Activated CD4-positive, alpha-beta T cell treated with anti-CD3 and anti-CD28 coated beads for 1 hour (primary cell): ENCODE data around the gene SAMD9.
"Not testable (repeated sequence)": the region's sequence is repeated elsewhere in the genome, so short reads cannot be mapped to it uniquely, and the experiment has no call there.

ENCODE experiments used
- DNase-seq: peaks from one replicate; pipeline ENCODE4 v3.0.0-alpha.2; 2020

SAMD9 gene

DNA sequence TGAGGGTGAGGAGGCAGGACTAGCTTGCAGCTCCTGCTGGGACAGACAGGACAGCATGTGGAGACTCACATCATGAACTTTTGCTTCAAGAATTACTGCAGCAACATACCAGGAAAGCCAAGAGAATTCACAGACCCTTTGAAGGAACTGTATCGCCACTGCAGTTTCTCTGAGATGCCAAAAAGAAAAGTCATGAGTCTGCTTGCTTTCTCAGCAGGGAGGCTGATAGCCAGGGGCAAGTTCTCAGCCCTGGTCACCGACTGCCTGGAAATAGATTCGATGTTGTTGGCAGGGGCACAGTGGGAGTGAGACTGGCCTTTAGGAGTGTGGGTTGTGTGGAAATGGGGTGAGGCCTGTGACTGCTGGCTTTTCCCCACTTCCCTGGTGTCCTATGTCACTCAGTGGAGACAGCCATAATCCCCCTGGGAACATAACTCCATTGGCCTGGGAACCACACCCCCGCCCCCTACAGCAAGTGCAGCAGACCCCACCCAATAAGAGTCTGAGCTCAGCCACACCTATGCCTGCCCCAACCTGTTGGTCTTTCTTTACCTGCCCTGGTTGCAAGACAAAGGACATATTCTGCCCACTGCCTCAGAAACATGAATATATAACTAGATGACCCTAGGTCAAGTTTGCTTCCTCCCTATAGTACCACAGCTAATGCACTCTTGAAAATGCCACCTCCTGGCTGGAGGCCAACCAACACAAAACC is 1.6 kb upstream of the SAMD9 start:
- DNase-seq: no peak

- no peak for DNase-seq
Observed at GRCh38 chr7:93117327-93117726, 452 bp downstream of the SAMD9 start.

DNA sequence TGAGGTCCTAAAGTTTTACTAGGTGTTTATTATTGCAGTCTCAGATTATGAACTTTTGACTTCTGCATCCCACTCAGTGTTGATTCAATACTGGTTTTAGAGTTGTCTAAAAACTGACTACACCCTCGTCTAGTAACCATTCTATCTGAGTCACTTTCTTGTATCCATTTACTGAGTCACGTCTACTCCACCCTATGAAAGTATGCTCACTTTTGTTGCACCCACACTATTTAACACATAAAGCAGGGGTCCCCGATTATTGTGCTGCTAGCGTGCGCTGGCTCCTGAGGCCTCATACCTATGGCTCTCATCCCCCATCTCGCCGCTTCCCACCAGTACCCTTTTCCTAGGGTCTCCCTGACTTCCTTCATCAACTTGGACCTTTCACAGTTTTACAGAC is 2.0 kb downstream of the SAMD9 start:
- no peak for DNase-seq

DNA sequence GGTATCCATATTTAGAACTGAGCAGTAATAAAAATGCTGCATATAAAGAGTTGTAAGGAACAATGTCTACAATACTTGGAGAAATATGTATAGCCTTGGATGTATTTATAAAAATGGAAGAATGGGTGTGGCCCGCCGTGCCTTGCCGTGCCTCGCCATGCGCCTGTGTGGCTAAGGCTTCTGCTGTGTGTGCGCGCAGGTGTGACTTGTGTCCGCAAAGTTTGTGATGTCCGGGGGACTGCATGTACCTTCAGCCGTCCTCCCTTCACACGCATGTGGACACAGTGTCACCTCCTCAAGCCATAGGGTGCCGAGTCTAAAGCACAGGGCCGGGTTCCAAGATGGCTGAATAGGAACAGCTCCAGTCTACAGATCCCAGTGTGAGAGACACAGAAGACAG is 9.8 kb downstream of the SAMD9 start:
- no peak for DNase-seq

DNA sequence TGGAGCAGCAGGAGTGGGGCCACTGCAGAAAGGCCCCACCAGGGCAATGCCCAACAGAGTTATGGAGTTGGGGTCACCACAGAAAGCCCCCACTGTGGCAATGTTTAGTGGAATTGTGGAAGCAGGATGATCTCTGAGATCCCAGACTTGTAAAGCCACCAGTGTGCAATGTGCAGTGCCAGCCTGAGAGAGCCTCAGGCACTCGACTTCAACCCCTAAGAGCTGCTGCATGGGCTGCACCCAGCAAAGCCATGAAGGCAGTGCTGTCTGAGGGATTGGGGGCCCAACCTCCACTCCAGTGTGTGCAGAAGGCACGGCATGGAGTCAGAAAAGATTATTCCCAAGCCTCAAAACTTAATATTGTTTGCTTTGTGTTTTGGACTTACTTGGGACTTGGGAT is 20.4 kb downstream of the SAMD9 start:
- DNase-seq: no peak

DNA sequence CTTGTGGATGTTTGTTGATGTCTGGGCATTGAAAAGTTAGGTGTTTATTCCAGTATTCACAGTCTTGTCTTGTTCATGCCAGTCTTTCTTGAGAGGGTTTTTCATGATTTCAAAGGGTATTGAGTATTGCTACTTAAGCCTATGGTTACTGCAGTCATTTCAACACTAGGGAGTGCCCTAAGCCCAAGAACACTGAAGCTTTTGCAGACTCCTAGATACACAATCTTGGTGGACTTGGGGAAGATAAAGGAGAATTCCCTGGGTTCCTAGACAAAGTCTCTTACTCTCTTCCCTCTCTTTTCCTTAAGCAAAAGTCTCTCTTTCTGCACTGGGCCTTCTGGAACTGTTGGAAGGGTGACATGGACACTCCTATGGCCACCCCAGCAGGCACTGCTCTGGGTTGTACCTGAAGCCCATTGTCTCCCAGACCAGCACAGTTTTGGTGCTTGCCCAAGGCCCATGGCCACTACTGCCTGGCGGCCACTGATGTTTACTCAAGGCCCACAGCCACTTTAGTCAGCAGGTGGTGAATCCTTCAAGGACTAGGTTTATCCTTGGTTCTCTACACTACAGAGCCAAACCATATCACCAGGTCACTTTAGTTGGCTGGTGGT is 24.9 kb downstream of the SAMD9 start:
- DNase-seq: no peak

- not testable (repeated sequence) for DNase-seq
Observed at GRCh38 chr7:93073357-93073756, 44.4 kb downstream of the SAMD9 start.

DNA sequence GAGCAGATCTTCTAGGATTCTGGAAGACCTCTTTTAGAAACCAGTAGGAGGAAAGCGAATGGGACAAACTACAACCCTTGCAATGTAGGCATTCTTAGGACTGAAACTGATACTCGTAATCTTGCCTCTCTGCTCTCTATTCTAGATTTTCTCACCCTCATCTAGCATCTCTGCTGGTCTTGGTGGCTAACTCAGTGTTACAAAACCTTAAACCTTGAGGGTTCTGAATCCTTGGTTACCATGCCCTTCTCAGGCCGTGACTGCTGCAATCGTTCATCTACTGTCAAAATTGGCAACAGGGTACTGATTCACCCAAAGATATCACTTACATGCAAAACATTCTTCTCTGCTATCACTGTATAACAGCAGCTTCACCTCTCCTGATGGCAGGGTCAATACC is 55.2 kb downstream of the SAMD9 start:
- DNase-seq: no peak

DNA sequence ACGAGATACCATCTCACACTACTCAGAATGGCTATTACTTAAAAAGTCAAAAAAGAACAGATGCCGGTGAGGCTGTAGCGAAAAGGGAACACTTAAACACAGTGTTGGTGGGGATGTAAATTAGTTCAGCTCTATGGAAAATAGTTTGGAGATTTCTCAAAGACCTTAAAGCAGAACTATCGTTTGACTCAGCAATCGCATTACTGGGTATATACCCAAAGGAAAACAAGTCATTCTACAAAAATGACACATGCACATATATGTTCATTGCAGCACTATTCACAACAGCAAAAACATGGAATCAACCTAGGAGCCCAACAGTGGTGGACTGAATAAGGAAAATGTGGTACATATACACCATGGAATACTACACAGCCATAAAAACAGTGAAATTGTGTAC is 56.9 kb downstream of the SAMD9 start:
- DNase-seq: no peak

- no peak for DNase-seq
Observed at GRCh38 chr7:93060025-93060424, 57.8 kb downstream of the SAMD9 start.

DNA sequence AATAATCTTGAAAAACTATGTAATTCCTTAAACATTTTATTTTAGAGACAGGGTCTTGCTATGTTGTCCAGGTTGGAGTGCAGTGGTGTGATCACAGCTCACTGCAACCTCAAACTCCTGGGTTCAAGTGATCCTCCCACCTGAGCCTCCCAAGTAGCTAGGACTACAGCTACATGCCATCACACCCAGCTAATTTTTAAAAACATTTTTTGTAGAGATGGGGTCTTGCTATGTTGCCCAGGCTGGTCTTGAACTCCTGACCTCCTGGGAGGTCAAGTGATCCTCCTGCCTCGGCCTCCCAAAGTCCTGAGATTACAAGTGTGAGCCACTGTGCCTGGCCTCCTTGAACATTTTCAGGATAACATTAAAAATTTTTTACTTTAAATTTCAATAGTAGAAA is 61.2 kb downstream of the SAMD9 start:
- not testable (repeated sequence) for DNase-seq

GRCh38 chr7:93055543-93056107 is 62.2 kb downstream of the SAMD9 start:
- DNase-seq: no peak

- no peak for DNase-seq
Observed at GRCh38 chr7:93054975-93055374, 62.8 kb downstream of the SAMD9 start.

GRCh38 chr7:93053949-93054943 is 63.5 kb downstream of the SAMD9 start:
- no peak for DNase-seq

DNA sequence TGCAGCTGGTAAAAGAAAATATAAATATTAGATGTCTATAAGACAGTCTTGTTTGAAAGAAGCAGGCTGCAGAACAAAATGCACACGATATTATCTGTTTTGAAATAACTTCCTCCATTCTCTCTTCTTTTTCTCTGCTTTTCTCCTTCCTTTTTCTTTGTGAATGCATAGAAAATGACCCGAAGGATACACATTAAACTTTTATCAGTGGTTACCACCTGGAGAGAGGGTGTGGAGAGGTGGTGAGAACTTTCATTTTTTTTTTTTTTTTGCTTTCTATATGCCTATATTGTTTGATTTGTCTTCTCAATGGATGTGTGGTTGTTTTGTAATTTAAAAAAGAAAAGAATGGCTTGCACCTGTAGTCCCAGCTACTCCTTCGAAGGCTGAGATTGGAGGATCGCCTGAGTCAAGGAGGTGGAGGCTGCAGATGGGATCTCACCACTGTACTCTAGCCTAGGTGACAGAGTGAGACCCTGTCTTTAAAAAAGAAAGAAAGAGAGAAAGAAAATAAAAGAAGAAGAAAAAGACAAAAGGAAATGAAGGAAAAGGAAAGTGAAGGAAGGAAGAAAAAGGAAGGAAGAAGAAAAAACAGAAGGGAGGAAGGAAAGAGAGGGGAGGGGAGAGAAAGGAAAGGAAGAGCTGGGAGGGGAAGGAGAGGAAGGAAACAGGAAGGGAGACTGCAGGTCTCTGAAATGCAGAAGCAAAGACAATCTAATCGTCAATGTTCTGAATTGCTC is 64.4 kb downstream of the SAMD9 start:
- no peak for DNase-seq

GRCh38 chr7:93051660-93052059 is 66.1 kb downstream of the SAMD9 start:
- DNase-seq: no peak
